ENCODE data around the gene PDGFA.

DNA sequence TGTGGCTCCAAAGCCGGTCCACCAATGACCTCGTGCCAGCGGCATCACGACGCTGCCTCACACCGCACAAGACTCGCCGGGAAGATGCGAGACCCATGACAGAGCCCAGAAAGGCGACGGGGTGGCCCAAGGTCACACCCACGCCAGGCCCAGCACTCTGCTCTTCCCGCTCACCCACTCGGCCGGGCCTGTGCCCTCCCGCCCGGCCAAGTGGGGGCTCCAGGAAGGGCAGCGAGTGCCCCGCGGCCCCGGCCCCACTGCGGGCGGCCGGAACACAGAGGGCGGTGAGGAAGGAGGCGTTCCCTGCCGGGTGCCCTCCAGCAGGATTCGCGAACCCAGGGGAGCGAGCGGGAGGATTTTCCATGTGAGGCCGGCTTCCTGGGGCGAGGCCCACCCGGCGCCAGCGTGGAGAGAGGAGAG lies 56.3 kb downstream of the PDGFA start:
- TF ChIP-seq, protein P1, sequence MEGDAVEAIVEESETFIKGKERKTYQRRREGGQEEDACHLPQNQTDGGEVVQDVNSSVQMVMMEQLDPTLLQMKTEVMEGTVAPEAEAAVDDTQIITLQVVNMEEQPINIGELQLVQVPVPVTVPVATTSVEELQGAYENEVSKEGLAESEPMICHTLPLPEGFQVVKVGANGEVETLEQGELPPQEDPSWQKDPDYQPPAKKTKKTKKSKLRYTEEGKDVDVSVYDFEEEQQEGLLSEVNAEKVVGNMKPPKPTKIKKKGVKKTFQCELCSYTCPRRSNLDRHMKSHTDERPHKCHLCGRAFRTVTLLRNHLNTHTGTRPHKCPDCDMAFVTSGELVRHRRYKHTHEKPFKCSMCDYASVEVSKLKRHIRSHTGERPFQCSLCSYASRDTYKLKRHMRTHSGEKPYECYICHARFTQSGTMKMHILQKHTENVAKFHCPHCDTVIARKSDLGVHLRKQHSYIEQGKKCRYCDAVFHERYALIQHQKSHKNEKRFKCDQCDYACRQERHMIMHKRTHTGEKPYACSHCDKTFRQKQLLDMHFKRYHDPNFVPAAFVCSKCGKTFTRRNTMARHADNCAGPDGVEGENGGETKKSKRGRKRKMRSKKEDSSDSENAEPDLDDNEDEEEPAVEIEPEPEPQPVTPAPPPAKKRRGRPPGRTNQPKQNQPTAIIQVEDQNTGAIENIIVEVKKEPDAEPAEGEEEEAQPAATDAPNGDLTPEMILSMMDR (conservative IDR thresholded peaks at IDR 0.05), result no peak
- TF ChIP-seq EZH2 (IDR thresholded peaks at IDR 0.05; ENCODE audit: low read depth), result no peak
